Neural progenitor cell (in vitro differentiated cells): ENCODE results near the gene VPS26B. TPM values are rescaled to one million over a fixed set of nuclear protein-coding genes. Genes with fewer than 3 reads are reported as not detected.
"Not testable (repeated sequence)": the region's sequence is repeated elsewhere in the genome, so short reads cannot be mapped to it uniquely, and the experiment has no call there.

Experiments used
- DNase-seq: peaks from one replicate; pipeline ENCODE4 v3.0.0-alpha.2; 2016; ENCODE audit warnings: low spot score
- H2AFZ ChIP-seq: fragments of 200-600 bp; sonication (generic); replicated peaks from 2 replicates; pipeline ENCODE4 v1.6.1; 2016; ENCODE audit warnings: antibody characterized with exemption
- H3F3A ChIP-seq: fragments of 200-600 bp; sonication (generic); 2 replicates; pipeline ENCODE4 v1.6.1; 2016; ENCODE audit warnings: antibody characterized with exemption, low read depth
- H3K27ac ChIP-seq: fragments of 200-600 bp; sonication (generic); 2 replicates; pipeline ENCODE4 v1.5.1; 2016; ENCODE audit warnings: mild to moderate bottlenecking
- H3K27me3 ChIP-seq: fragments of 200-600 bp; sonication (generic); 2 replicates; pipeline ENCODE4 v1.6.1; 2016; ENCODE audit warnings: mild to moderate bottlenecking, moderate library complexity
- H3K36me3 ChIP-seq: fragments of 200-600 bp; sonication (generic); 2 replicates; pipeline ENCODE4 v1.5.1; 2016
- H3K4me1 ChIP-seq: fragments of 200-600 bp; sonication (generic); 2 replicates; pipeline ENCODE4 v1.6.1; 2016; ENCODE audit warnings: mixed run types
- H3K4me2 ChIP-seq: fragments of 200-600 bp; sonication (generic); 2 replicates; pipeline ENCODE4 v1.6.1; 2016
- H3K4me3 ChIP-seq: fragments of 200-600 bp; sonication (generic); 2 replicates; pipeline ENCODE4 v1.5.1; 2016
- H3K79me2 ChIP-seq: fragments of 200-600 bp; sonication (generic); 2 replicates; pipeline ENCODE4 v1.6.1; 2016; ENCODE audit warnings: low read depth
- H3K9ac ChIP-seq: fragments of 200-600 bp; sonication (generic); 2 replicates; pipeline ENCODE4 v1.6.1; 2016
- H3K9me3 ChIP-seq: fragments of 200-600 bp; sonication (generic); 2 replicates; pipeline ENCODE4 v1.5.1; 2016; ENCODE audit warnings: low read depth
- H4K20me1 ChIP-seq: fragments of 200-600 bp; sonication (generic); 2 replicates; pipeline ENCODE4 v1.6.1; 2016; ENCODE audit warnings: low read depth
- H3K27ac Mint-ChIP-seq: 3 replicates; pipeline ENCODE4 v1.8.0; 2021; ENCODE audit warnings: mixed read lengths
- H3K27me3 Mint-ChIP-seq: 2 replicates; pipeline ENCODE4 v1.8.0; 2022; ENCODE audit warnings: low read depth, mild to moderate bottlenecking, inconsistent platforms, moderate library complexity, mixed read lengths; ENCODE audit not compliant: insufficient read depth
- H3K36me3 Mint-ChIP-seq: 3 replicates; pipeline ENCODE4 v1.8.0; 2021; ENCODE audit warnings: mixed read lengths
- H3K4me1 Mint-ChIP-seq: 3 replicates; pipeline ENCODE4 v1.8.0; 2021; ENCODE audit warnings: mixed read lengths
- H3K4me3 Mint-ChIP-seq: 3 replicates; pipeline ENCODE4 v1.8.0; 2021; ENCODE audit warnings: mild to moderate bottlenecking, moderate library complexity, mixed read lengths
- H3K9me3 Mint-ChIP-seq: 3 replicates; pipeline ENCODE4 v1.8.0; 2020; ENCODE audit warnings: mixed read lengths
- CTCF ChIP-seq: fragments of 200-600 bp; sonication (generic); IDR thresholded peaks from 2 replicates; pipeline ENCODE4 v1.5.1; 2017; ENCODE audit warnings: antibody characterized with exemption, mild to moderate bottlenecking
- EZH2 ChIP-seq: fragments of 200-600 bp; sonication (generic); IDR thresholded peaks from 2 replicates; pipeline ENCODE4 v1.6.1; 2017; ENCODE audit warnings: antibody characterized with exemption, mild to moderate bottlenecking, moderate library complexity
- EZH2phosphoT487 ChIP-seq: fragments of 200-600 bp; sonication (generic); IDR thresholded peaks from 2 replicates; pipeline ENCODE4 v1.6.1; 2017; ENCODE audit warnings: antibody characterized with exemption
- total RNA-seq: library from RNA; depleted of rRNA; stranded (reverse); fragments of >200 nt; gene quantifications from 2 replicates; pipeline ENCODE4 v1.2.3, GENCODE V29; 2015; ENCODE audit warnings: low replicate concordance

VPS26B gene
- total RNA-seq, 1 donor from 2014 or later, result 17.6 TPM

DNA sequence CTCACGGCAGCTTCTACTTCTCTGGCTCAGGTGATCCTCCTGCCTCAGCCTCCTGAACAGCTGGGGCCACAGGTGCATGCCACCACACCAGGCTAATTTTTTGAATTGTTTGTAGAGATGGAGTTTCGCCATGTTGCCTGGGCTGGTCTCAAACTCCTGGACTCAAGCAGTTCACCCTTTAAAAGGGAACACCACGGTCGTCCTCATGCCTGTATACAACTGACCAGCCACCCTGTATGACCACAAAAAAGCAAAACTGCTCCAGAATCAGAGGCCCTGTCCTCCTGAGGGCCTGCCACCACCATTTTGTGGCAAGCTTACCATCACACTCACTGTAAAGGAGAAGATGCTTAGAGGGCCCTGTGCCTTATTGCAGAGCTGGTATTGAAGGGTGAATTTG, 53.9 kb downstream of the VPS26B start:
- Histone ChIP-seq H3K4me3 (no peak overlapping the region), H3K4me2 (no peak overlapping the region), H3K36me3 (no peaks in the 10 kb centered on the region), H3F3A (peaks cover 16% of the 10 kb centered on the region), H3K4me1 (no peaks in the 10 kb centered on the region), H3K9me3 (no peaks in the 10 kb centered on the region), H3K27ac (no peak overlapping the region), H3K27me3 (peaks cover 57% of the 10 kb centered on the region), H3K79me2 (no peaks in the 10 kb centered on the region), H2AFZ (no peak overlapping the region), H3K9ac (no peak overlapping the region), H4K20me1 (peaks cover 11% of the 10 kb centered on the region)
- H3K27me3 Mint-ChIP-seq, result peaks cover 43% of the 10 kb centered on the region
- TF ChIP-seq EZH2, result no peak
- TF ChIP-seq EZH2phosphoT487, result no peak
- no peak for TF ChIP-seq CTCF
- no peak for DNase-seq
- H3K4me1 Mint-ChIP-seq, result peaks cover 21% of the 10 kb centered on the region
- no peak overlapping the region for H3K27ac Mint-ChIP-seq
- peaks cover 3% of the 10 kb centered on the region for H3K9me3 Mint-ChIP-seq
- peaks cover 4% of the 10 kb centered on the region for H3K36me3 Mint-ChIP-seq
- no peak overlapping the region for H3K4me3 Mint-ChIP-seq

DNA sequence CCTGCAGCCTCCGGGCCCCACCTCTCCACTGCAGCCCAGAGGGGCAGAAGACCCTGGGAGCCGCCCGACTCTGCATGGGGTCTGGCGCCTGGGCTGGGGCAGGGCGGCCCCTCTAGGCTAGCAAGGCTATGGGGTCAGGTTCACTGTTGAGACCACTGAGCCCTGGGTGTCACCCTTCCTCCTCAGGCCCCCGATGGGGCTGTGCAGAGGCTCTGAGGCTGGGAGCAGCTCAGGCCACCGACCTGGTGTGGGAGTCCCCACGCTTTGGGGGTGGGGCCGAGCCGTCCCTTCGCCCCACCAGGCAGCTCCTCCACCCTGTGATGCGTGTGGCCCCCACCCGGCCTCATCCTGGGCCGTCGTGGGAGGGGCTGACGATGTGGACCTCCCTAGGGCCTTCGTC, 57.2 kb downstream of the VPS26B start:
- not testable (repeated sequence) for DNase-seq, H3F3A ChIP-seq, H3K4me2 ChIP-seq, H3K79me2 ChIP-seq, H3K9ac ChIP-seq, H3K4me3 ChIP-seq, H3K9me3 Mint-ChIP-seq, H3K9me3 ChIP-seq, H3K4me3 Mint-ChIP-seq, H3K36me3 ChIP-seq, H3K27ac ChIP-seq, H4K20me1 ChIP-seq, H3K4me1 Mint-ChIP-seq, H3K4me1 ChIP-seq, H3K36me3 Mint-ChIP-seq, H3K27ac Mint-ChIP-seq, H2AFZ ChIP-seq
- peaks cover 24% of the 10 kb centered on the region for H3K27me3 ChIP-seq
- H3K27me3 Mint-ChIP-seq, result peaks cover 26% of the 10 kb centered on the region

GRCh38 chr11:134282121-134283045, 57.9 kb downstream of the VPS26B start:
- H3K27ac ChIP-seq, result no peak overlapping the region
- H3K4me2 ChIP-seq, result no peak overlapping the region
- peaks cover 17% of the 10 kb centered on the region for H3K27me3 ChIP-seq
- H3K9ac ChIP-seq, result no peak overlapping the region
- no peak overlapping the region for H2AFZ ChIP-seq
- Mint-ChIP-seq H3K4me1 (peaks cover 1% of the 10 kb centered on the region), H3K36me3 (peaks cover 4% of the 10 kb centered on the region), H3K27ac (no peak overlapping the region), H3K9me3 (peaks cover under 1% of the 10 kb centered on the region), H3K27me3 (peaks cover 24% of the 10 kb centered on the region), H3K4me3 (no peak overlapping the region)
- no peaks in the 10 kb centered on the region for H3K9me3 ChIP-seq
- H3K4me3 ChIP-seq, result no peak overlapping the region
- H3K36me3 ChIP-seq, result no peaks in the 10 kb centered on the region
- H4K20me1 ChIP-seq, result no peaks in the 10 kb centered on the region
- H3K4me1 ChIP-seq, result no peaks in the 10 kb centered on the region
- no peaks in the 10 kb centered on the region for H3K79me2 ChIP-seq
- peaks cover 2% of the 10 kb centered on the region for H3F3A ChIP-seq
- DNase-seq, result no peak
- no peak for TF ChIP-seq EZH2phosphoT487

- H3K9me3 ChIP-seq, result no peaks in the 10 kb centered on the region
- no peak overlapping the region for H2AFZ ChIP-seq
- no peak overlapping the region for H3K4me3 ChIP-seq
- H3K4me2 ChIP-seq, result no peak overlapping the region
- Mint-ChIP-seq H3K27me3 (peaks cover 19% of the 10 kb centered on the region), H3K27ac (no peak overlapping the region), H3K36me3 (peaks cover 1% of the 10 kb centered on the region), H3K4me1 (peaks cover 5% of the 10 kb centered on the region), H3K9me3 (no peaks in the 10 kb centered on the region), H3K4me3 (no peak overlapping the region)
- no peaks in the 10 kb centered on the region for H3K4me1 ChIP-seq
- peaks cover 4% of the 10 kb centered on the region for H3K27me3 ChIP-seq
- H3K36me3 ChIP-seq, result no peaks in the 10 kb centered on the region
- no peak overlapping the region for H3K27ac ChIP-seq
- H3F3A ChIP-seq, result no peaks in the 10 kb centered on the region
- no peak for TF ChIP-seq EZH2phosphoT487
- no peak for TF ChIP-seq CTCF
- no peak overlapping the region for H3K9ac ChIP-seq
- H4K20me1 ChIP-seq, result no peaks in the 10 kb centered on the region
- no peaks in the 10 kb centered on the region for H3K79me2 ChIP-seq
- DNase-seq, result no peak
Measured at GRCh38 chr11:134283461-134284230, 59.2 kb downstream of the VPS26B start.

DNA sequence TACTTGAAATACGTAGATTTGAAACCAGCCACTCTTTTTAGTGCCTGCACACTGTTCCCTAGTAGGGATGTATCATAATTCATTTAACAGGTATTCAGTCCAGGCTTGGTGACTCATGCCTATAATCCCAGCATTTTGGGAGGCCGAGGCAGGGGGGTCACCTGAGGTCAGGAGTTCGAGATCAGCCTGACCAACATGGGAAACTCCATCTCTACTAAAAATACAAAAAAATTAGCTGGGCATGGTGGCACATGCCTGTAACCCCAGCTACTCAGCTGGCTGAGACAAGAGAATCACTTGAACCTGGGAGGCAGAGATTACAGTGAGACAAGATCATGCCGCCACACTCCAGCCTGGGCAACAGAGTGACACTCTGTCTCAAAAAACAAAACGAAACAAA, 59.9 kb downstream of the VPS26B start:
- not testable (repeated sequence) for H3K4me3 ChIP-seq, H3K27ac ChIP-seq, H3K9me3 Mint-ChIP-seq, H3K4me1 ChIP-seq, H4K20me1 ChIP-seq, H3K27me3 ChIP-seq, H2AFZ ChIP-seq, H3K27ac Mint-ChIP-seq, H3K36me3 Mint-ChIP-seq, H3F3A ChIP-seq, H3K79me2 ChIP-seq, H3K4me2 ChIP-seq, H3K36me3 ChIP-seq, H3K9me3 ChIP-seq, H3K4me3 Mint-ChIP-seq, DNase-seq, H3K9ac ChIP-seq
- Mint-ChIP-seq H3K4me1 (peaks cover 11% of the 10 kb centered on the region), H3K27me3 (peaks cover 17% of the 10 kb centered on the region)
